Endothelial cell (in vitro differentiated cells): Measurements from ENCODE around the gene ARID4B. TPM values are rescaled to one million over a fixed set of nuclear protein-coding genes. Genes with fewer than 3 reads are reported as not detected.
A peak's percentile ranks its signal among the peaks of the same experiment; 100 is the strongest.

Experiments
- DNase-seq: peaks from one replicate; pipeline ENCODE4 v3.0.0; 2021; ENCODE audit warnings: low spot score
- H3K27ac Mint-ChIP-seq: one replicate; pipeline ENCODE4 v1.8.0; 2021; ENCODE audit warnings: mixed read lengths, inconsistent platforms; ENCODE audit not compliant: unreplicated experiment
- H3K27me3 Mint-ChIP-seq: one replicate; pipeline ENCODE4 v1.8.0; 2021; ENCODE audit warnings: mild to moderate bottlenecking, moderate library complexity, mixed read lengths, inconsistent platforms; ENCODE audit not compliant: unreplicated experiment
- H3K36me3 Mint-ChIP-seq: one replicate; pipeline ENCODE4 v1.8.0; 2021; ENCODE audit warnings: mild to moderate bottlenecking, low read depth, mixed read lengths, inconsistent platforms; ENCODE audit not compliant: unreplicated experiment
- H3K4me1 Mint-ChIP-seq: one replicate; pipeline ENCODE4 v1.8.0; 2021; ENCODE audit warnings: mild to moderate bottlenecking, mixed read lengths, inconsistent platforms; ENCODE audit not compliant: unreplicated experiment
- H3K4me3 Mint-ChIP-seq: one replicate; pipeline ENCODE4 v1.8.0; 2021; ENCODE audit warnings: mild to moderate bottlenecking, mixed read lengths, inconsistent platforms; ENCODE audit not compliant: unreplicated experiment
- H3K9me3 Mint-ChIP-seq: one replicate; pipeline ENCODE4 v1.8.0; 2021; ENCODE audit warnings: mixed read lengths, inconsistent platforms; ENCODE audit not compliant: unreplicated experiment
- total RNA-seq: library from RNA; stranded (reverse); fragmentation: NEBNext Ultra II Directional; extraction: Animal tissue kit (Norgen Biotek cat#: 25700); gene quantifications from one replicate; pipeline ENCODE4 v1.2.1, GENCODE V29; 2021; ENCODE audit not compliant: unreplicated experiment
- TF ChIP-seq, protein P1 (sequence below): fragments of 200-600 bp; sonication (generic); IDR thresholded peaks from one replicate; pipeline ENCODE4 v1.5.0; 2021; ENCODE audit warnings: antibody characterized with exemption; ENCODE audit not compliant: unreplicated experiment

ARID4B gene
- total RNA-seq, 1 donor from 2014 or later: 48.2 TPM

DNA sequence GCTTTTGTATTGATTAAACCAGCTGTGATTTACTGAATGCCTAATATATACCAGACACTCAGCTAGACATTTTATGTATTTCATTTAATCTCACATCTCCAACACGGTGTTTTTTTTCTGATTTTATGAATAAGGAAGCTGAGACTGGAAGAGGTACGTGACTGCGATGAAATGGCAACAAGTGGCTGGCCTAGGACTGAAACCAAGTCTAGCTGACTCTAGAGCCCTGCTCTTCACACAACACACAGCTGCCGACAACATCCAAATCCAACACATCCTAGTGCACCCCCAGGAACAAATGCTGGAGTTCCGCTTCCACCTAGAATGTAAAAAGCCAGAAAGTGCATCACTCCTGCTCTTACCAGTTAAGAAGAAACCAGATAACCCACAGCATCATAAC lies 188.7 kb downstream of the ARID4B start:
- Mint-ChIP-seq H3K4me1 (peaks cover 8% of the 10 kb centered on the region), H3K27ac (no peak overlapping the region)

GRCh38 chr1:235138821-235139220 lies 189.2 kb downstream of the ARID4B start:
- peaks cover 5% of the 10 kb centered on the region for H3K27me3 Mint-ChIP-seq
- peaks cover 8% of the 10 kb centered on the region for H3K4me1 Mint-ChIP-seq
- H3K36me3 Mint-ChIP-seq: peaks cover 49% of the 10 kb centered on the region
- H3K27ac Mint-ChIP-seq: no peak overlapping the region
- no peak for DNase-seq
- H3K9me3 Mint-ChIP-seq: no peaks in the 10 kb centered on the region
- TF ChIP-seq, protein P1, sequence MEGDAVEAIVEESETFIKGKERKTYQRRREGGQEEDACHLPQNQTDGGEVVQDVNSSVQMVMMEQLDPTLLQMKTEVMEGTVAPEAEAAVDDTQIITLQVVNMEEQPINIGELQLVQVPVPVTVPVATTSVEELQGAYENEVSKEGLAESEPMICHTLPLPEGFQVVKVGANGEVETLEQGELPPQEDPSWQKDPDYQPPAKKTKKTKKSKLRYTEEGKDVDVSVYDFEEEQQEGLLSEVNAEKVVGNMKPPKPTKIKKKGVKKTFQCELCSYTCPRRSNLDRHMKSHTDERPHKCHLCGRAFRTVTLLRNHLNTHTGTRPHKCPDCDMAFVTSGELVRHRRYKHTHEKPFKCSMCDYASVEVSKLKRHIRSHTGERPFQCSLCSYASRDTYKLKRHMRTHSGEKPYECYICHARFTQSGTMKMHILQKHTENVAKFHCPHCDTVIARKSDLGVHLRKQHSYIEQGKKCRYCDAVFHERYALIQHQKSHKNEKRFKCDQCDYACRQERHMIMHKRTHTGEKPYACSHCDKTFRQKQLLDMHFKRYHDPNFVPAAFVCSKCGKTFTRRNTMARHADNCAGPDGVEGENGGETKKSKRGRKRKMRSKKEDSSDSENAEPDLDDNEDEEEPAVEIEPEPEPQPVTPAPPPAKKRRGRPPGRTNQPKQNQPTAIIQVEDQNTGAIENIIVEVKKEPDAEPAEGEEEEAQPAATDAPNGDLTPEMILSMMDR: no peak
- H3K4me3 Mint-ChIP-seq: no peak overlapping the region

More for the DNA sequence above, 188.7 kb downstream of the ARID4B start:
- H3K36me3 Mint-ChIP-seq: peaks cover 49% of the 10 kb centered on the region
- H3K9me3 Mint-ChIP-seq: no peaks in the 10 kb centered on the region
- DNase-seq: no peak
- H3K27me3 Mint-ChIP-seq: peaks cover 5% of the 10 kb centered on the region
- H3K4me3 Mint-ChIP-seq: no peak overlapping the region
- TF ChIP-seq, protein P1: no peak

DNA sequence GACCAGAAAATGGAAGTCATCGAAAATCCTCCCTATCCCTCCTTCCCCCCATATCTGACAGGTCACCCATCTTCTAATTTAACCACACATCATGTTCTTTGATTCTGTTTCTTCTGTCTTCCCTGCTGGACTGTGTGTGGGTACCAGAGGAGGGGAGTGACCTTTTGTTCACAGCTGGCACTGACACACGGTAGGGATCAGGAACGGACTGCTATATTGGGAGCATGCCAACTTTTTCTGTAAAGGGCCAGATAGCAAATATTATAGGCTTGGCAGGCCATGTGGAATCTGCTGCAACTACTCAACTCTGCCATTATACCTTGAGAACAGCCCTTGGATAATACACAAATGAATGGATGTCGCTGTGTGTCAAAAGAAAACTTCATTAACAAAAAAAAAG lies 191.9 kb downstream of the ARID4B start:
- TF ChIP-seq, protein P1: no peak
- Mint-ChIP-seq H3K9me3 (no peaks in the 10 kb centered on the region), H3K27ac (no peak overlapping the region), H3K4me1 (peaks cover 6% of the 10 kb centered on the region), H3K27me3 (peaks cover 5% of the 10 kb centered on the region), H3K4me3 (peak overlapping the region; percentile 3), H3K36me3 (peaks cover 33% of the 10 kb centered on the region)
- DNase-seq: no peak

- no peaks in the 10 kb centered on the region for H3K9me3 Mint-ChIP-seq
- no peak for DNase-seq
- peaks cover 2% of the 10 kb centered on the region for H3K27me3 Mint-ChIP-seq
- TF ChIP-seq, protein P1: no peak
- peaks cover 14% of the 10 kb centered on the region for H3K4me1 Mint-ChIP-seq
- H3K4me3 Mint-ChIP-seq: no peak overlapping the region
- H3K36me3 Mint-ChIP-seq: peaks cover 30% of the 10 kb centered on the region
- H3K27ac Mint-ChIP-seq: no peak overlapping the region
These were observed 193.8 kb downstream of the ARID4B start for GRCh38 chr1:235134171-235134570.

DNA sequence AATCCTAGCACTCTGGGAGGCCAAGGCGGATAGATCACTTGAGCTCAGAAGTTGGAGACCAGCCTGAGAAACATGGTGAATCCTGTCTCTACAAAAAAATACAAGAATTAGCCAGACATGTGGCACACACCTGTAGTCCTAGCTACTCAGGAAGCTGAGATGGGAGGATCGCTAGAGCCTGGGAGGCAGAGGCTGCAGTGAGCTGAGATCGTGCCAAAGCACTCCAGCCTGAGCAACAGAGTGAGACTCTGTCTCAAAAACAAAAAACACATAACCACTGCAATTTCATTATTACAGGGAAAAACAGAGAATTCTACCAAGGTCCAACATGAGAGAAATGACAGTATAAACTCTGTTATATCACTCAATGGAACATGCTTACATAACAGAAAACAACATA lies 194.9 kb downstream of the ARID4B start:
- Mint-ChIP-seq H3K27me3 (peaks cover 2% of the 10 kb centered on the region), H3K9me3 (no peaks in the 10 kb centered on the region), H3K4me3 (no peak overlapping the region), H3K27ac (no peak overlapping the region), H3K4me1 (peaks cover 14% of the 10 kb centered on the region), H3K36me3 (peaks cover 28% of the 10 kb centered on the region)
- TF ChIP-seq, protein P1: no peak
- no peak for DNase-seq
